ENCODE data around the gene EPHB3.
"Not testable (repeated sequence)": the region's sequence is repeated elsewhere in the genome, so short reads cannot be mapped to it uniquely, and the experiment has no call there.

Gene EPHB3

DNA sequence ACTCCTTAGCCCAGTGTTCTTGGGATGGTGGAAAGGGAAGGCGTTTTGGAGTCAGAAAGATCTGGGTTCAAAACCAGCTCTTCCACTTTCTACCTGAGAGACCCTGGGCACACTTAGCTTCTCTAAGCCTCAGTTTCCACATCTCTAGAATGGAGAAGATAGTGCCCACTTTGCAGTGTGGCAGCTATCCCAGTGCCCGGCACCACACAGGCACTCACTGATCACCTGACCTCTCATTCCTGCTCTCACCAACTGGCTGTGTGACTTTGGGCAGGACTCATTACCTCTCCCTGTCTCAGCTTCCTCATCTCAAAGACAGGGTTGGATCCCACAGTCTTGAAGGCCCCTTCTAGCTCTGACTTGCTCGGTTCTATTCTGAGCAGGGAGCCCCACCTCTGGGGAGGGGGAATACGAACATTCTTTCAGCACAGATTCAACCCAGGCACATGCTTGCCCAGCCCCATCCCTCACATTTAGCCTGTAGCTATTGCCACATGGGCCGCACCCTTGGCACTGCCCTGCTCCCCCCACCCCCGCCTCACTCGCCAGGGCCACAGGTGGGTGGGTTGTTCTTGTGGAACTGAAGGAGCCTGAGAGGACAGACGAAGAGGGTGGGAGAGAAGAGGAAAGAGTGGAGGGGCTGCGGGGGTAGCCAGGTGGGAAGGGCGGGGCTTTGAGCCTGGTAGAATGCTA, 39.2 kb downstream of the EPHB3 start:
- DNase-seq: no peak

DNA sequence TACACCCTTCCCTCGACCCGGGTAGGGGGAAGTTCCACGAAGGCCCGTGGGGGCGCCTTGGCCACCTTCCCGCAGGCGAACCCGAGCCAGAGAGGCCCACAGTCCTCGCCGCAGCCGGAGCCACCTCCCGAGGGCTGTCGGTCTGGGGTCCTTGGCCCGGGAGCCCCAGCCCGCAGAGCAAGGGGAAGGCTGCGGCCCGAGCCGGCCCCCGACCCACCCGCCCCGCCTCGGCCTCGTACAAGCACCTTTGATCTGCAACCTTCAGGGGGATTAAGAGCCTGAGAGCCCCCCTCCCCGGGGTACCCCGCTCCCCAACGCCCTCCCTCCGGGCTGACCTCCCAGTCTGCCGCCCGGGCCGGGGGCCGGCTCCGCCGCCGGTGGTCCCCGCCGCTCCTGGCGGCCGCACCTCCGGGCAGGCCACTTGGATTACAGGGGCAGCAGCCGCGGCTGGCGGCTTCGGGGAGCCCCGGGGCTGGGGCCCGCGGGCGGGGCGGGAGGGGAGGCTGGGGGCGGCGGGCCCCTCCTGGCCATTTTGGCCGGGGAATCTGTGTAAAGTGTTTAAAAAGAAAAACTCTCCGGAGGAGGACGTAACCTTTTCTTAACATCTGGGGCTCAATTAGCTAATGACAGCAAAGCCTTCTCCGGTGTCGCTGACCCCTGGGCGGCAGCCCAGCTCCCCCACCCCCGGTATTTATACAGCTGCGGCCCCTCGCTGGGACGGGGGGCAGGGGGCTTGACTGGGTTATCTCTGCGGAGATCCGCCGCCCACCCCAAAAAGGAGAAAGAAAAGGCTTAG, 40.2 kb downstream of the EPHB3 start:
- DNase-seq: no peak

- no peak for DNase-seq
These were observed 41.0 kb downstream of the EPHB3 start for GRCh38 chr3:184602372-184603150.

DNA sequence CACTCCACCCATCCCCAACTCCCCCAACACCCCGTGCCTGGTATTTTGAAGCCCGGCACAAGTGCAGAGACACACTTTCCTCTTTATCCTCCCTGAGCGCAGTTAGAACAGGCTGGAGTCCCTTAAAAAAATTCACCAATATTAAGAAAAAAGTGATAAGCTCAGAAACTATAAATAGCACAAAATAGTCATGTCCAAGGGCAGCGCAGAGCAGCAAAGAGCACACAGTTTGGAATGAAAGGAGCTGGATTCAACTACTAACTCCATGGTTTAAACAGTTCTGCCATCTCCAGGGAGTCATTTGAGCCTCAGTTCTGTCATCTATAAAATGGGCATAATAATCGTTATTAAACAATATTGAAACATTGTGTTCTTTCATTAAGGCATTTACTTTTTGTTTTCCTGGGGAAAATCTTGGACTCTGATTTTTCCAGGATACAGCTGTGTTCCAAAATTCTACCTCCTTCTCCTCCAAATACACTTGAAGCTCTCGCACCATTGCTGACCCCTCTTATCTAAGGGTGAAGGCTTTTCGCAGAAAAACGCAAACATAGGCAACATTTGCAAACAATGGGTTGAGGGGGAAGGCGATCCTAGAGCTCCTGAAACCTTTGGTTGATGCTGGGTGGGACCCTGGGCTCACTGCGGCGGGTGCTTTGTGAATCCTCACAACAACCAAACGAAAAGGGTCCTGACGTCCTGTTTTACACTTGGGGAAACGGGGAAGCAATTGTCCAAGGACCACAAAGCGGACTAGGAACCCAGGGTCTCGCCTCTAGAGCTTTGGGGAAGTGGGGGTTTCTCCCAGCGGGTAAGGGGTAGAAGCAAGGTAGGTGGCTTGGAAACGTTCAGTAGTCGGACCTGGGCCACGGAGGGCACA, 41.8 kb downstream of the EPHB3 start:
- no peak for DNase-seq

- no peak for DNase-seq
These were observed 42.5 kb downstream of the EPHB3 start for GRCh38 chr3:184604039-184604601.

GRCh38 chr3:184604615-184605290, 43.2 kb downstream of the EPHB3 start:
- DNase-seq: no peak

- DNase-seq: peak in 1 of 2 experiments; percentile 26
These were observed 46.6 kb downstream of the EPHB3 start for GRCh38 chr3:184608209-184608608.

DNA sequence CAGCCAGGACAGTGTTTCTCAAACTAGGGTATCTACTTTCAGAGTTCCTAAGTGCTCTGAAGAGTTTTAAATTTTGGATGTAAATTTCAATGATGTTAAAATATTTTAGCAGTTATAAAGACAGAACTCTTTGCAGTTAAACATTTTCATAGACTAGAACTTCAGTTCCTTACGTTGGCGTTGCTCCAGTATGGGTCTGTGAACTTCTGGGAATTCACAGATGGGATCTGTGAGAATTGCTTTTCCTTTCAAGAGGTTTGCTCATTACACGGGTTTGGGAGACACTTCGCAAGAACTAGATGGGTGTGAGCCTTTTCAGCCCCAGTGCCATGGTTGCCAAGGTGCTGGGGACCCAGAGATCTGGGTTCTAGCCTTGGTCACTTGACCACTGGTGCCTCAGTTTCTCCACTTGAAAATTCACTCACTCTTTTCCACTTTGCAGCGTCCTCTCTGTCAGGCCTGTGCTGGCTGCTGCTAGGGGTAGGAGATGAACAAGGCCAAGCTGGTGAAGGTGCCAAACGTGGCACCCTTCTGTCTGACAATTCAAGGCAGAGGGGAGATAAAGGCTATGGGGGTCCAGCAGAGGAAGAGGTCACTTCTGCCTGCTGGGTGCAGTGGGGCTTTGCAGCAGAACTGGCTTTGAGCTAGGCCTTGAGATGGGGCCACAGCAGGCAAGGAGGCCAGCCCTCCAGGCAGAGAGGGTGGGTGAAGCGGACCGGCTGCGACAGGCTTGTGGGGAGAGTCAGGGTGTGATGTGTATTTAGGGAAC, 48.1 kb downstream of the EPHB3 start:
- no peak for DNase-seq

DNA sequence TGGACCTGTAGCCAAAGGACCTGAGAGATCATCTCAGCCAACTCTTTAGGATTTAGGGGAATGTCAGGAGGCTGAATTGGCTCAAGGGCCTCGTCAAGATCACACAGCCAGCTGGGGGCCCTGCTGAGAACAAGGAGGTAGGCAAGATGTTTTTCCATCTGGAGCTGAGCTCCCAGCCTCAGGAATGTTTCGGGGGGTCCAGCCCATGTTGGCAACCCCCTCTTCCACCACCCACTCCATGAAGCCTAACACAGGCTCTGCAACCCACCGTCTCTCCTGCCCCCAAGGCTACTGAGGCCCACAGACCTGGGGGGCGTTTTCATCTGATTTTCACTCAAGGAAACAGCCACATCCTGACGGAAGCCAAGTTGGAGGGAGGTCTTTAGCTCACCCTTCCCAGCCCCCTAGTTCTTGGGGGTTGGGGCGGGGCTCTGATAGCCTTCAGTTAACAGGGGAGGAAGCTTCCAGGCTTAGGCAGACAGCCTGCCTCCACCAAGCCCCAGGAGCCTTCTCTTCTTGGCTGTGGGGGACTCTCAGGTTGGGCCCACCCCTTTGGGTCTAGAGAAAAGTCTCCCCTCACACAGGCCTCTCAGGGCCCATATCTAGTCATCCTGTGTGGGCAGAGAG, 48.8 kb downstream of the EPHB3 start:
- no peak for DNase-seq

GRCh38 chr3:184611607-184612281, 50.2 kb downstream of the EPHB3 start:
- DNase-seq: no peak

DNA sequence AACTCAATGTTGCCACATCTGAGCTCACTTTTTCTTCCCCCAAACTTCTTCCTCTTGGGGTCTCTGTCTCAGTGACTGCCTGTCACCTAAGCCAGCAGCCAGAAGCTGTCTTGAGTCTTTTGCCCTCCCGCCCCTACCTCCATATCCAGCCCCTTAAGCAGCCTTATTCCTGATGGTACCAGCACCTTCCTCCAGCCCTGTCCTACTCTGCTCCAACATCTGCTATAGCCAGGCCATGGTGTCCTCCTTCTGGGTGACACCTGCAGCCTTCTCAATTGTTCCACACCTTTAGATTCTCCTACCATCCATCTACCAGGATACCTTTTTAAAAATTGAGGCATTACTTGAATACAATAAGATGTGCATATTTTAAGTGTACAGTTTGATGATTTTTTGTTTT, 53.8 kb downstream of the EPHB3 start:
- no peak for DNase-seq

- no peak for DNase-seq
These were observed 54.9 kb downstream of the EPHB3 start for GRCh38 chr3:184616436-184616835.

DNA sequence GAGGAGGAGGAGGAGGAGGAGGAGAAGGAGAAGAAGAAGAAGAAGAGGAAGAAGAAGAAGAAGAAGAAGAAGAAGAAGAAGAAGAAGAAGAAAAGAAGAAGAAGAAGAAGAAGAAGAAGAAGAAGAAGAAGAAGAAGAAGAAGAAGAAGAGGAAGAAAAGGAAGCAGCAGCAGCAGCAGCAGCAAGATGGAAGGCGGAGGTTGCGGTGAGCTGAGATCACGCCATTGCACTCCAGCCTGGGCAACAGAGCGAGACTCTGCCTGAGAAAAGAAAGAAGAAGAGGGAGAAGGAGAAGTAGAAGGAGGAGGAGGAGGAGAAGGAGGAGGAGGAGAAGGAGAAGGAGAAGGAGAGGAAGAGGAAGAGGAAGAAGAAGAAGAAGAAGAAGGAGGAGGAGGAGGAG, 55.7 kb downstream of the EPHB3 start:
- not testable (repeated sequence) for DNase-seq

DNA sequence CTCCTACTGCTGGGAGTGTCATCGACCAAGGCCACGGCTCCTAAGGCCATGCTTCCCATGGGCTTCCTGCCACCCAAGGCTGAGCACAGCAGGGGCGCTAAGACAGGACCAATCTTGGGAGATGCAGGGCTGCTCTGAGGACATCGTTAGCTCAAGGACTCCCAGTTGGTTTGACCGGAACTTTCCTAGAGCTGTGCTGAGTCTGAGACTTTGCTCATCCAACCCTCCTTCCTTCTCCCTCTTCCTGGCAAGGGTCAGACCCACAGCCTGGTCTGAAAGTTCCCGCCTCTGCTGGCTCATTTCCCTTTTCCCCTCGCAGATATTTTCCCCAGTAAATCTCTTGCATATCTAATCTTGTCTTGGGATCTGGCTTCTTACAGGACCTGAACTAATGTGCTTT, 57.2 kb downstream of the EPHB3 start:
- DNase-seq: no peak

- DNase-seq: no peak
These were observed 57.8 kb downstream of the EPHB3 start for GRCh38 chr3:184619369-184619768.

- no peak for DNase-seq
These were observed 58.3 kb downstream of the EPHB3 start for GRCh38 chr3:184619787-184620430.

DNA sequence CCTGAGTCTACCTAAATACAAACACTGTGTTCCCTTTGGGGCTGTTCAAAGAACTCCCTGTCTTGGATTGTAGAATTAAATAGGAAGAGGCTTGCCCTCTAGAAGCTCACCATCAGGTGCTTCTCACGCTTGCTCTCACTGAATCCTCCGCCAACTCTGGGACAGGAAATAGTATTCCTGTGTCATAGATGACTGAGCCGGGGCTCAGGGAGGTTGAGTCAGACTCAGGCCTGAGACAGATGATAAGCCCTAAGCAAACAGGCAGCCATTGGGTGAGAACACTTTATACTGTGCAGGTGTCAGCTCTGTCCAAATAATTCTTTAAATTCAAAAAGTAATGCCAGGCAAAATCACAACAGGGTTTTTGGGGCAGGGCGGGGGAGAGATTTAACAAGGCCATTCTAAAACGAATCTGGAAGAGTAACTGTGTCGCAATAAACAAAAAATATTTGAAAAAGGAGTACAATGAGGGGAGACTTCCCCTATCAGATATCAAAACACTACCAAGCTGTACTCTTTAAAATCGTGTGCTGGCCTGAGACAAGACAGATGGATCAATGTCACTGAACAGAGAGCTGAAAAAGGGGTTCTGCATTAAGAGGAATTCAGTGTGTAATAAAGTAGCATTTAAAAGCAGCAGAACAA, 59.0 kb downstream of the EPHB3 start:
- DNase-seq: no peak

- not testable (repeated sequence) for DNase-seq
These were observed 60.6 kb downstream of the EPHB3 start for GRCh38 chr3:184622156-184622555.

DNA sequence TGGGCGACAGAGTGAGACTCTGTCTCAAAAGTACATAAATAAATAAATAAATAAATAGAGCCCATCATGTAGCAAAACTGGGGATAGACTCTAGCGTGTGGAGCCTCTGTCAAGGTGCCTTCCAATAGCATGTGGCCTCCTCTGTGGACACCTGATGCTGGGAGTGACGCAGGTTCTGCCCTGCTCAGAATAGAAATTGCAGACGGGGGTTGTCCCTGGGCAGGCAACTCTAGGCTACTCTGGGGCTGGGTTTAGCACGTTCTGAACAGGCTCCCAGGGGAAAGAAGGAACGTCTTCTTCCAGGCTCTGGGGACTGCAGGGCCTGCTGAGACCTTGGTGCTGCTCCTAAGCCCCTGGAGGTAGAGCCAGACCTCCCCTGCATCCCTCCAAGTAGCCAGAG, 65.3 kb downstream of the EPHB3 start:
- no peak for DNase-seq

All from activated T-cell treated with anti-CD3 and anti-CD28 coated beads, Interleukin-2, amount 50 U/mL, for 48 hours (primary cell).